Measurements from ENCODE around the gene KCNJ6. TPM values are rescaled to one million over a fixed set of nuclear protein-coding genes. Genes with fewer than 3 reads are reported as not detected.

Gene KCNJ6
- polyA plus RNA-seq, 1 of the 3 experiments (the other 2 are of a cell fraction), result not detected

DNA sequence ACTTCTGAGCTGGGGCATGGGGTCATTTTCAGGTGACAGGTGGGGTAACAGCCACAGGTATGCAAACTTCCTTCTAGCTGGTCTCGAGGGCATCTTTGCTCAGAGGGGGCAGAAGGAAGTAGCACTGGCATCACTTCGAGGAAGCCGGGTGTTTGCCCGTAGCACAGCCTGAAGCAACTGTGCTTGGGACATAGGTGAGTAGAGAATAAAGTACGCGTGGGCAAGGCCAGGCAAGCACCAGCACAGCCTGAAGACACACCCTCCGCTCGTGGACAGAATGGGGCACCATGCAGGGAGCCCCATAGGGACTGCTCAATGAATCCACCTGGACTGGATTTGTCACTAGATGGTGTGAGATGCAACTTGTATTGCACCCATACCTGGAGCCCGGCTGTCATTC, 167.1 kb downstream of the KCNJ6 start:
- Histone ChIP-seq H4K20me1 (ENCODE audit: insufficient read depth) (no peaks in the 10 kb centered on the region), H2AFZ (ENCODE audit: low read depth) (no peak overlapping the region), H3K79me2 (ENCODE audit: insufficient read depth) (no peaks in the 10 kb centered on the region), H3K27ac (ENCODE audit: low read depth in 2 of 2, low read length in 1 of 2) (no peak overlapping the region), H3K27me3 (ENCODE audit: insufficient read depth) (no peaks in the 10 kb centered on the region), H3K9me3 (no peaks in the 10 kb centered on the region), H3K36me3 (replicated peaks in 1 of 2; ENCODE audit: control insufficient read depth in 1 of 2, insufficient read depth in 2 of 2, low read length in 1 of 2) (no peaks in the 10 kb centered on the region), H3K4me2 (no peak overlapping the region), H3K4me1 (ENCODE audit: control insufficient read depth in 1 of 2, insufficient read depth in 2 of 2, low read depth in 1 of 2, low read length in 1 of 2) (no peaks in the 10 kb centered on the region), H3K4me3 (ENCODE audit: low read depth in 2 of 2, low read length in 1 of 2) (no peak overlapping the region), H3K9ac (no peak overlapping the region), H3K9me2 (no peaks in the 10 kb centered on the region), H3F3A (replicated peaks; ENCODE audit: insufficient read depth) (no peaks in the 10 kb centered on the region)
- POLR2A ChIA-PET, result no interaction called here
- TF ChIP-seq SIN3A (IDR thresholded peaks at IDR 0.05; ENCODE audit: borderline replicate concordance, low read depth, low read length) (no peak), EZH2phosphoT487 (IDR thresholded peaks at IDR 0.05; ENCODE audit: borderline replicate concordance, low read depth) (no peak), TCF12 (IDR thresholded peaks at IDR 0.05) (no peak), YY1 (IDR thresholded peaks at IDR 0.05; ENCODE audit: low read depth) (no peak), SMC3 (IDR thresholded peaks at IDR 0.05; ENCODE audit: low read depth, low read length) (no peak), FOSL2 (IDR thresholded peaks at IDR 0.05; ENCODE audit: borderline replicate concordance, low read depth) (no peak), RXRA (IDR thresholded peaks at IDR 0.05; ENCODE audit: borderline replicate concordance, low read depth) (no peak), MEF2A (IDR thresholded peaks at IDR 0.05; ENCODE audit: borderline replicate concordance, low read depth) (no peak), POLR2AphosphoS5 (IDR thresholded peaks at IDR 0.05; ENCODE audit: low read depth, low read length) (no peak), NFIC (IDR thresholded peaks at IDR 0.05; ENCODE audit: borderline replicate concordance) (no peak), EP300 (IDR thresholded peaks at IDR 0.05; ENCODE audit: borderline replicate concordance in 1 of 2, low read depth in 1 of 2, low read length in 1 of 2) (no peak), ELF1 (IDR thresholded peaks at IDR 0.05) (no peak), GABPA (IDR thresholded peaks at IDR 0.05; ENCODE audit: low read depth) (no peak)
- TF ChIP-seq, protein P1, sequence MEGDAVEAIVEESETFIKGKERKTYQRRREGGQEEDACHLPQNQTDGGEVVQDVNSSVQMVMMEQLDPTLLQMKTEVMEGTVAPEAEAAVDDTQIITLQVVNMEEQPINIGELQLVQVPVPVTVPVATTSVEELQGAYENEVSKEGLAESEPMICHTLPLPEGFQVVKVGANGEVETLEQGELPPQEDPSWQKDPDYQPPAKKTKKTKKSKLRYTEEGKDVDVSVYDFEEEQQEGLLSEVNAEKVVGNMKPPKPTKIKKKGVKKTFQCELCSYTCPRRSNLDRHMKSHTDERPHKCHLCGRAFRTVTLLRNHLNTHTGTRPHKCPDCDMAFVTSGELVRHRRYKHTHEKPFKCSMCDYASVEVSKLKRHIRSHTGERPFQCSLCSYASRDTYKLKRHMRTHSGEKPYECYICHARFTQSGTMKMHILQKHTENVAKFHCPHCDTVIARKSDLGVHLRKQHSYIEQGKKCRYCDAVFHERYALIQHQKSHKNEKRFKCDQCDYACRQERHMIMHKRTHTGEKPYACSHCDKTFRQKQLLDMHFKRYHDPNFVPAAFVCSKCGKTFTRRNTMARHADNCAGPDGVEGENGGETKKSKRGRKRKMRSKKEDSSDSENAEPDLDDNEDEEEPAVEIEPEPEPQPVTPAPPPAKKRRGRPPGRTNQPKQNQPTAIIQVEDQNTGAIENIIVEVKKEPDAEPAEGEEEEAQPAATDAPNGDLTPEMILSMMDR (IDR thresholded peaks at IDR 0.05), result no peak
- TF ChIP-seq, protein P2, sequence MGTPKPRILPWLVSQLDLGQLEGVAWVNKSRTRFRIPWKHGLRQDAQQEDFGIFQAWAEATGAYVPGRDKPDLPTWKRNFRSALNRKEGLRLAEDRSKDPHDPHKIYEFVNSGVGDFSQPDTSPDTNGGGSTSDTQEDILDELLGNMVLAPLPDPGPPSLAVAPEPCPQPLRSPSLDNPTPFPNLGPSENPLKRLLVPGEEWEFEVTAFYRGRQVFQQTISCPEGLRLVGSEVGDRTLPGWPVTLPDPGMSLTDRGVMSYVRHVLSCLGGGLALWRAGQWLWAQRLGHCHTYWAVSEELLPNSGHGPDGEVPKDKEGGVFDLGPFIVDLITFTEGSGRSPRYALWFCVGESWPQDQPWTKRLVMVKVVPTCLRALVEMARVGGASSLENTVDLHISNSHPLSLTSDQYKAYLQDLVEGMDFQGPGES (IDR thresholded peaks at IDR 0.05; ENCODE audit: low read depth, low read length), result no peak
- TF ChIP-seq, protein P3, sequence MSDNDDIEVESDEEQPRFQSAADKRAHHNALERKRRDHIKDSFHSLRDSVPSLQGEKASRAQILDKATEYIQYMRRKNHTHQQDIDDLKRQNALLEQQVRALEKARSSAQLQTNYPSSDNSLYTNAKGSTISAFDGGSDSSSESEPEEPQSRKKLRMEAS (IDR thresholded peaks at IDR 0.05; ENCODE audit: low read depth), result no peak
- TF ChIP-seq, protein P4, sequence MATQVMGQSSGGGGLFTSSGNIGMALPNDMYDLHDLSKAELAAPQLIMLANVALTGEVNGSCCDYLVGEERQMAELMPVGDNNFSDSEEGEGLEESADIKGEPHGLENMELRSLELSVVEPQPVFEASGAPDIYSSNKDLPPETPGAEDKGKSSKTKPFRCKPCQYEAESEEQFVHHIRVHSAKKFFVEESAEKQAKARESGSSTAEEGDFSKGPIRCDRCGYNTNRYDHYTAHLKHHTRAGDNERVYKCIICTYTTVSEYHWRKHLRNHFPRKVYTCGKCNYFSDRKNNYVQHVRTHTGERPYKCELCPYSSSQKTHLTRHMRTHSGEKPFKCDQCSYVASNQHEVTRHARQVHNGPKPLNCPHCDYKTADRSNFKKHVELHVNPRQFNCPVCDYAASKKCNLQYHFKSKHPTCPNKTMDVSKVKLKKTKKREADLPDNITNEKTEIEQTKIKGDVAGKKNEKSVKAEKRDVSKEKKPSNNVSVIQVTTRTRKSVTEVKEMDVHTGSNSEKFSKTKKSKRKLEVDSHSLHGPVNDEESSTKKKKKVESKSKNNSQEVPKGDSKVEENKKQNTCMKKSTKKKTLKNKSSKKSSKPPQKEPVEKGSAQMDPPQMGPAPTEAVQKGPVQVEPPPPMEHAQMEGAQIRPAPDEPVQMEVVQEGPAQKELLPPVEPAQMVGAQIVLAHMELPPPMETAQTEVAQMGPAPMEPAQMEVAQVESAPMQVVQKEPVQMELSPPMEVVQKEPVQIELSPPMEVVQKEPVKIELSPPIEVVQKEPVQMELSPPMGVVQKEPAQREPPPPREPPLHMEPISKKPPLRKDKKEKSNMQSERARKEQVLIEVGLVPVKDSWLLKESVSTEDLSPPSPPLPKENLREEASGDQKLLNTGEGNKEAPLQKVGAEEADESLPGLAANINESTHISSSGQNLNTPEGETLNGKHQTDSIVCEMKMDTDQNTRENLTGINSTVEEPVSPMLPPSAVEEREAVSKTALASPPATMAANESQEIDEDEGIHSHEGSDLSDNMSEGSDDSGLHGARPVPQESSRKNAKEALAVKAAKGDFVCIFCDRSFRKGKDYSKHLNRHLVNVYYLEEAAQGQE (IDR thresholded peaks at IDR 0.05; ENCODE audit: low read depth, low read length), result no peak
- CTCF ChIA-PET, result no interaction called here
- WGBS (ENCODE audit: low lambda C conversion rate), result 29% methylated on average over 7 of the region's 9 CpGs
- no peak for DNase-seq
